Activated T-helper 1 cell treated with anti-CD3 and anti-CD28 coated beads, Interleukin-2, amount 50 U/mL, for 16 hours (primary cell): ENCODE data around the gene GALK2.
"Not testable (repeated sequence)": the region's sequence is repeated elsewhere in the genome, so short reads cannot be mapped to it uniquely, and the experiment has no call there.

Source experiments
- DNase-seq, 2 donors: peaks; one replicate each; pipeline ENCODE4 v3.0.0-alpha.2; 2020; ENCODE audit warnings: low read depth in 1 of 2, low spot score in 1 of 2

Gene GALK2

GRCh38 chr15:49215768-49216739 is 46.0 kb downstream of the GALK2 start:
- no peak for DNase-seq

- no peak for DNase-seq
These were observed 53.7 kb downstream of the GALK2 start for GRCh38 chr15:49223536-49224274.

- no peak for DNase-seq
These were observed 55.7 kb downstream of the GALK2 start for GRCh38 chr15:49225572-49226281.

- DNase-seq: no peak
These were observed 57.6 kb downstream of the GALK2 start for GRCh38 chr15:49227602-49228001.

- no peak for DNase-seq
These were observed 59.9 kb downstream of the GALK2 start for GRCh38 chr15:49229922-49230321.

- DNase-seq: no peak
These were observed 62.3 kb downstream of the GALK2 start for GRCh38 chr15:49232236-49232806.

GRCh38 chr15:49235446-49236124 is 65.5 kb downstream of the GALK2 start:
- no peak for DNase-seq

- no peak for DNase-seq
These were observed 66.8 kb downstream of the GALK2 start for GRCh38 chr15:49236869-49237268.

- no peak for DNase-seq
These were observed 68.3 kb downstream of the GALK2 start for GRCh38 chr15:49238342-49238741.

- DNase-seq: no peak
These were observed 69.1 kb downstream of the GALK2 start for GRCh38 chr15:49239105-49239504.

GRCh38 chr15:49242820-49243219 is 72.8 kb downstream of the GALK2 start:
- no peak for DNase-seq

- DNase-seq: no peak
These were observed 77.6 kb downstream of the GALK2 start for GRCh38 chr15:49247556-49248110.

- no peak for DNase-seq
These were observed 78.2 kb downstream of the GALK2 start for GRCh38 chr15:49248291-49248690.

GRCh38 chr15:49255966-49256759 is 86.1 kb downstream of the GALK2 start:
- no peak for DNase-seq

- DNase-seq: not testable (repeated sequence)
These were observed 95.1 kb downstream of the GALK2 start for GRCh38 chr15:49265117-49265516.

- DNase-seq: no peak
These were observed 95.9 kb downstream of the GALK2 start for GRCh38 chr15:49265911-49266310.

- no peak for DNase-seq
These were observed 100.7 kb downstream of the GALK2 start for GRCh38 chr15:49270541-49271421.

- no peak for DNase-seq
These were observed 103.8 kb downstream of the GALK2 start for GRCh38 chr15:49273734-49274318.
